HL-60 (cell line): Measurements from ENCODE around the gene ADAMTS15.

Source experiments
- CTCF ChIP-seq: IDR thresholded peaks from one replicate; pipeline ENCODE4 v1.5.1; 2011; ENCODE audit warnings: low read length, control low read depth, inconsistent platforms; ENCODE audit not compliant: insufficient read depth
- POLR2AphosphoS5 ChIP-seq: IDR thresholded peaks from 2 replicates; pipeline ENCODE4 v1.6.1; 2012; ENCODE audit warnings: low read depth
- REST ChIP-seq: IDR thresholded peaks from 2 replicates; pipeline ENCODE4 v1.6.1; 2012; ENCODE audit warnings: low read depth; ENCODE audit not compliant: insufficient replicate concordance

GRCh38 chr11:130421199-130421585 lies 27.3 kb upstream of the ADAMTS15 start:
- TF ChIP-seq POLR2AphosphoS5 (no peak), CTCF (no peak), REST (no peak)
